ENCODE data around the gene TBC1D3D. TPM values are rescaled to one million over a fixed set of nuclear protein-coding genes. Genes with fewer than 3 reads are reported as not detected.
"Not testable (repeated sequence)": the region's sequence is repeated elsewhere in the genome, so short reads cannot be mapped to it uniquely, and the experiment has no call there.

TBC1D3D gene
- not detected in 2 replicates for total RNA-seq (2014; rRNA removed; shearing (Covaris generic))
- polyA plus RNA-seq (2016; fragmentation: Nextera tagmentation; extraction: Ambion mirVana), result not detected in 2 replicates

DNA sequence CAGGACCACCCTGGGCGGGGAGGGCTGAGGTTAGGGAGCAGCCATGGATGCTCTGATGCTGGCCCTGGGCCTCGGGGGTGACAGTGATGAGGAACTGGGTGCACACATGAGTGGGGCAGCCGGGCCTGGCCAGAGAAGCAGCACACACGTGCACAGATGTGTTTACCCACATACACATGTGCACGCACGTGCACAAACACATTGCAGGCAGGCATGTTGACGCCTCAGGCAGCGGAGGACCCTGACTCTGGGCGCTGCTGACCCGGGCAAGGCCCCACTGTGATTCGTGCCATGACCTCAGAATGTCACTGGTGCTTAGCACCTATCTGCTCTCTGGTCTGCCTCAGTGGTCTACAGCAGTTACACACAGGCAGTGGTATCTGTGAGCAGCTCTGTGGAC lies at the start of gene TBC1D3D:
Gene TBC1D3D (plus strand): TSS at position 301 of the 400 bp plus-strand sequence. CDS start 1,585 bp downstream, outside the sequence.
- H3K27ac ChIP-seq; DNase-seq; H3K27me3 ChIP-seq (replicated peaks; ENCODE audit: insufficient read depth); H3K4me2 ChIP-seq (ENCODE audit: unreplicated experiment); H3K79me2 ChIP-seq (ENCODE audit: insufficient read depth); H3K36me3 ChIP-seq (ENCODE audit: low read depth); H4K20me1 ChIP-seq (ENCODE audit: insufficient read depth); in situ Hi-C loops (cut with MboI); H3K9me2 ChIP-seq (ENCODE audit: insufficient read depth); H3K9me3 ChIP-seq (ENCODE audit: low read depth); H3K4me3 ChIP-seq; H3F3A ChIP-seq (ENCODE audit: insufficient read depth); H2AFZ ChIP-seq; H3K4me1 ChIP-seq (ENCODE audit: insufficient read depth); H3K9ac ChIP-seq: not testable (repeated sequence)
- no CpG with 5 or more reads among the region's 11 CpGs for WGBS, 2 experiments (ENCODE audit: low coverage in 1 of 2, low lambda C conversion rate in 2 of 2, missing lambda C conversion rate in 2 of 2)

- H3F3A ChIP-seq (ENCODE audit: insufficient read depth); DNase-seq; H3K4me3 ChIP-seq; H3K36me3 ChIP-seq (ENCODE audit: low read depth); H3K27me3 ChIP-seq (replicated peaks; ENCODE audit: insufficient read depth); H3K9me3 ChIP-seq (ENCODE audit: low read depth); H3K79me2 ChIP-seq (ENCODE audit: insufficient read depth); H3K9ac ChIP-seq; H3K9me2 ChIP-seq (ENCODE audit: insufficient read depth); H2AFZ ChIP-seq; in situ Hi-C loops (cut with MboI); H3K27ac ChIP-seq; H3K4me2 ChIP-seq (ENCODE audit: unreplicated experiment); H4K20me1 ChIP-seq (ENCODE audit: insufficient read depth); H3K4me1 ChIP-seq (ENCODE audit: insufficient read depth): not testable (repeated sequence)
- no CpG with 5 or more reads among the region's 11 CpGs for WGBS, 2 experiments (ENCODE audit: low coverage in 1 of 2, low lambda C conversion rate in 2 of 2, missing lambda C conversion rate in 2 of 2)
Observed at GRCh38 chr17:37988960-37989359, 14.8 kb upstream of the TBC1D3D start, which contains the start of gene TBC1D3L. TSS of gene TBC1D3L (minus strand) at chr17:37989060. CDS start at chr17:37987520, 1,540 bp downstream.

Other genes starting within 250 kb of the TBC1D3D start
- not detected in 2 replicates for gene TBC1D3K, start 79.6 kb upstream of the TBC1D3D start, total RNA-seq (2014; rRNA removed; shearing (Covaris generic))
- not detected in 2 replicates for gene TBC1D3K, start 79.6 kb upstream of the TBC1D3D start, polyA plus RNA-seq (2016; fragmentation: Nextera tagmentation; extraction: Ambion mirVana)
- gene TBC1D3L, start 14.9 kb upstream of the TBC1D3D start, total RNA-seq (2014; rRNA removed; shearing (Covaris generic)), result 3.9 and 11.4 TPM in 2 replicates
- 3.5 and 4.2 TPM in 2 replicates for gene TBC1D3L, start 14.9 kb upstream of the TBC1D3D start, polyA plus RNA-seq (2016; fragmentation: Nextera tagmentation; extraction: Ambion mirVana)
- not detected in 2 replicates for gene TBC1D3C, start 64.7 kb downstream of the TBC1D3D start, total RNA-seq (2014; rRNA removed; shearing (Covaris generic))
- gene TBC1D3C, start 64.7 kb downstream of the TBC1D3D start, polyA plus RNA-seq (2016; fragmentation: Nextera tagmentation; extraction: Ambion mirVana), result not detected in 2 replicates
- gene TBC1D3E, start 124.0 kb downstream of the TBC1D3D start, total RNA-seq (2014; rRNA removed; shearing (Covaris generic)), result not detected in 2 replicates
- gene TBC1D3E, start 124.0 kb downstream of the TBC1D3D start, polyA plus RNA-seq (2016; fragmentation: Nextera tagmentation; extraction: Ambion mirVana), result not detected in 2 replicates
- gene TBC1D3, start 188.6 kb downstream of the TBC1D3D start, total RNA-seq (2014; rRNA removed; shearing (Covaris generic)), result not detected in 2 replicates
- gene TBC1D3, start 188.6 kb downstream of the TBC1D3D start, polyA plus RNA-seq (2016; fragmentation: Nextera tagmentation; extraction: Ambion mirVana), result 0.15 TPM in 1 of 2 replicates, not detected in the other